ENCODE results near the gene BDH1. TPM values are rescaled to one million over a fixed set of nuclear protein-coding genes. Genes with fewer than 3 reads are reported as not detected.
"Not testable (repeated sequence)": the region's sequence is repeated elsewhere in the genome, so short reads cannot be mapped to it uniquely, and the experiment has no call there.

The BDH1 gene
- total RNA-seq, 1 donor from 2014 or later = 16.8 TPM

- Histone ChIP-seq H3K36me3 (ENCODE audit: control insufficient read depth, insufficient read depth, low read length) (no peaks in the 10 kb centered on the region), H3K4me3 (ENCODE audit: low read depth, low read length) (no peak overlapping the region), H3K27me3 (ENCODE audit: control insufficient read depth, insufficient read depth, low read length) (no peaks in the 10 kb centered on the region)
- FAIRE-seq = no peak
- no peak for DNase-seq (ENCODE audit: low read depth)
- no peak for TF ChIP-seq CTCF (IDR thresholded peaks at IDR 0.05; ENCODE audit: insufficient read depth, low read length, severe bottlenecking)
Observed at GRCh38 chr3:197591816-197592215, 36.0 kb upstream of the BDH1 start.

- no peak for FAIRE-seq
- H3K36me3 ChIP-seq (ENCODE audit: control insufficient read depth, insufficient read depth, low read length) = no peaks in the 10 kb centered on the region
- no peak for DNase-seq (ENCODE audit: low read depth)
- TF ChIP-seq CTCF (IDR thresholded peaks at IDR 0.05; ENCODE audit: insufficient read depth, low read length, severe bottlenecking) = no peak
- no peaks in the 10 kb centered on the region for H3K27me3 ChIP-seq (ENCODE audit: control insufficient read depth, insufficient read depth, low read length)
- no peak overlapping the region for H3K4me3 ChIP-seq (ENCODE audit: low read depth, low read length)
Observed at GRCh38 chr3:197590313-197590962, 34.7 kb upstream of the BDH1 start.

- TF ChIP-seq CTCF (IDR thresholded peaks at IDR 0.05; ENCODE audit: insufficient read depth, low read length, severe bottlenecking) = no peak
- Histone ChIP-seq H3K36me3 (ENCODE audit: control insufficient read depth, insufficient read depth, low read length) (no peaks in the 10 kb centered on the region), H3K27me3 (ENCODE audit: control insufficient read depth, insufficient read depth, low read length) (no peaks in the 10 kb centered on the region), H3K4me3 (ENCODE audit: low read depth, low read length) (no peak overlapping the region)
- FAIRE-seq (no peak), DNase-seq (ENCODE audit: low read depth) (no peak)
Observed at GRCh38 chr3:197589545-197589944, 33.8 kb upstream of the BDH1 start.

- not testable (repeated sequence) for H3K4me3 ChIP-seq (ENCODE audit: low read depth, low read length); H3K36me3 ChIP-seq (ENCODE audit: control insufficient read depth, insufficient read depth, low read length); FAIRE-seq; H3K27me3 ChIP-seq (ENCODE audit: control insufficient read depth, insufficient read depth, low read length); DNase-seq (ENCODE audit: low read depth)
Observed at GRCh38 chr3:197586768-197587167, 31.0 kb upstream of the BDH1 start.

GRCh38 chr3:197586181-197586580, 30.4 kb upstream of the BDH1 start:
- FAIRE-seq = no peak
- no peak for TF ChIP-seq CTCF (IDR thresholded peaks at IDR 0.05; ENCODE audit: insufficient read depth, low read length, severe bottlenecking)

DNA sequence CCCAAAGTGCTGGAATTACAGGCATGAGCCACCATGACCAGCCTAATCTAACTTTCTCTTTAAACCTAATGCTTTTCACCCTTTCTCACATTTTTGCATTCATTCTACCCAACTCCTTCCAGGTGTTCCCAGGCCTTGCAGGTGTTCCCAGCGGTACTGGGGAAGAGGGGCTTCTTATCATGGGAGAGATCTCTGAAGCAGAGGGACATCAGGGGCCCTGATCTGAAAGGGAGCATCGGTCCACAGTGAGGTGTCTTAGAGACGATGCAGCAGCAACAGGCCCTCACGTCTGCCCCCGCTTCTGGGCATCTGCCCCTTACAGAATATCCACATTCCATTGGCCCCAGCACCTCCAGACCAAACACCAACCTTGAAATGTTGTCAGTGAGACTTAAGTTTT, 29.0 kb upstream of the BDH1 start:
- no peak for DNase-seq (ENCODE audit: low read depth)

More at GRCh38 chr3:197586181-197586580, 30.4 kb upstream of the BDH1 start:
- no peaks in the 10 kb centered on the region for H3K27me3 ChIP-seq (ENCODE audit: control insufficient read depth, insufficient read depth, low read length)
- no peak overlapping the region for H3K4me3 ChIP-seq (ENCODE audit: low read depth, low read length)
- no peaks in the 10 kb centered on the region for H3K36me3 ChIP-seq (ENCODE audit: control insufficient read depth, insufficient read depth, low read length)
- DNase-seq (ENCODE audit: low read depth) = no peak

More for the DNA sequence above, 29.0 kb upstream of the BDH1 start:
- no peak for FAIRE-seq
- no peaks in the 10 kb centered on the region for H3K27me3 ChIP-seq (ENCODE audit: control insufficient read depth, insufficient read depth, low read length)
- no peaks in the 10 kb centered on the region for H3K36me3 ChIP-seq (ENCODE audit: control insufficient read depth, insufficient read depth, low read length)
- H3K4me3 ChIP-seq (ENCODE audit: low read depth, low read length) = no peak overlapping the region
- TF ChIP-seq CTCF (IDR thresholded peaks at IDR 0.05; ENCODE audit: insufficient read depth, low read length, severe bottlenecking) = no peak
